Measurements from ENCODE around the gene PITRM1.
"Not testable (repeated sequence)": the region's sequence is repeated elsewhere in the genome, so short reads cannot be mapped to it uniquely, and the experiment has no call there.

DNA sequence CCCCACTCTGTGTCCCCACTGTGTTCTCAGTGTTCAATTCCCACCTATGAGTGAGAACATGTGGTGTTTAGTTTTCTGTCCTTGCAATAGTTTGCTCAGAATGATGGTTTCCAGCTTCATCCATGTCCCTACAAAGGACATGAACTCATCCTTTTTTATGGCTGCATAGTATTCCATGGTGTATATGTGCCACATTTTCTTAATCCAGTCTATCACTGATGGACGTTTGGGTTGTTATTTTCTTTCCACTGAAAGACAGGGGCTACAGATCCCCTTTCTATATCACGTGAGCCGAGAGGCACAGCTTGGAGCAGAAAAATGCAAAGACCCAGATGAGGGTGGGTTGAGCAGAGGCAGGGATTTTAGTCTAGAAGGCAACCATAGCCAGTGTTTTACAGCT lies 14.6 kb upstream of the PITRM1 start:
- TF ChIP-seq, protein P1, sequence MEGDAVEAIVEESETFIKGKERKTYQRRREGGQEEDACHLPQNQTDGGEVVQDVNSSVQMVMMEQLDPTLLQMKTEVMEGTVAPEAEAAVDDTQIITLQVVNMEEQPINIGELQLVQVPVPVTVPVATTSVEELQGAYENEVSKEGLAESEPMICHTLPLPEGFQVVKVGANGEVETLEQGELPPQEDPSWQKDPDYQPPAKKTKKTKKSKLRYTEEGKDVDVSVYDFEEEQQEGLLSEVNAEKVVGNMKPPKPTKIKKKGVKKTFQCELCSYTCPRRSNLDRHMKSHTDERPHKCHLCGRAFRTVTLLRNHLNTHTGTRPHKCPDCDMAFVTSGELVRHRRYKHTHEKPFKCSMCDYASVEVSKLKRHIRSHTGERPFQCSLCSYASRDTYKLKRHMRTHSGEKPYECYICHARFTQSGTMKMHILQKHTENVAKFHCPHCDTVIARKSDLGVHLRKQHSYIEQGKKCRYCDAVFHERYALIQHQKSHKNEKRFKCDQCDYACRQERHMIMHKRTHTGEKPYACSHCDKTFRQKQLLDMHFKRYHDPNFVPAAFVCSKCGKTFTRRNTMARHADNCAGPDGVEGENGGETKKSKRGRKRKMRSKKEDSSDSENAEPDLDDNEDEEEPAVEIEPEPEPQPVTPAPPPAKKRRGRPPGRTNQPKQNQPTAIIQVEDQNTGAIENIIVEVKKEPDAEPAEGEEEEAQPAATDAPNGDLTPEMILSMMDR (IDR thresholded peaks at IDR 0.05), result not testable (repeated sequence)
- not testable (repeated sequence) for TF ChIP-seq POLR2A (IDR thresholded peaks at IDR 0.05)
